Stimulated activated CD4-positive, alpha-beta T cell treated with anti-CD3 and anti-CD28 coated beads, TNF-alpha, amount 100 ng/mL, for 24 hours (primary cell): ENCODE measurements around the gene FAM240A.
"Not testable (repeated sequence)": the region's sequence is repeated elsewhere in the genome, so short reads cannot be mapped to it uniquely, and the experiment has no call there.

Experiments
- DNase-seq, 3 experiments: peaks; one replicate each; pipeline ENCODE4 v3.0.0-alpha.2; 2020; ENCODE audit warnings: low read depth in 3 of 3

FAM240A gene

DNA sequence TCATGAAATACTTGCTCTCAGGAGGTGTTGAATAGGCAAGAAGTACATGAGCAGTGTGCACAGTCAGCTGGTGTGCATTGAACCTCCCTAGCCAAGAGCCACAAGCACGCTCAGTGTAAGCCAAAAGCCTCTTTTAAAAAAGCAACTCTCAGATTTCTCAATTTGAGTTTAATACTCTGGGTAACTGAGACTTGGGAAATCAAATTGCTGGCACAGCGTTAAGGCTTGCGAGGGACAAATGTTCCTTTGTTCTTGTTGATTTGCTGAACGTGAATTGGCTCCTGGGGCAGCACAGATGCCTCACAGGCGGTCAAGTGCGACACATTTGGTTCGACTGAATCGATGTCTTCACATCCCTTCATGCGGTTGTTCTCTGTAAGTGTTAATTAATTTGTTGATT lies at the start of gene FAM240A:
FAM240A (plus strand) TSS at position 202 of the 400 bp plus-strand sequence; CDS start at position 361, 159 bp downstream.
- DNase-seq = no peak

DNA sequence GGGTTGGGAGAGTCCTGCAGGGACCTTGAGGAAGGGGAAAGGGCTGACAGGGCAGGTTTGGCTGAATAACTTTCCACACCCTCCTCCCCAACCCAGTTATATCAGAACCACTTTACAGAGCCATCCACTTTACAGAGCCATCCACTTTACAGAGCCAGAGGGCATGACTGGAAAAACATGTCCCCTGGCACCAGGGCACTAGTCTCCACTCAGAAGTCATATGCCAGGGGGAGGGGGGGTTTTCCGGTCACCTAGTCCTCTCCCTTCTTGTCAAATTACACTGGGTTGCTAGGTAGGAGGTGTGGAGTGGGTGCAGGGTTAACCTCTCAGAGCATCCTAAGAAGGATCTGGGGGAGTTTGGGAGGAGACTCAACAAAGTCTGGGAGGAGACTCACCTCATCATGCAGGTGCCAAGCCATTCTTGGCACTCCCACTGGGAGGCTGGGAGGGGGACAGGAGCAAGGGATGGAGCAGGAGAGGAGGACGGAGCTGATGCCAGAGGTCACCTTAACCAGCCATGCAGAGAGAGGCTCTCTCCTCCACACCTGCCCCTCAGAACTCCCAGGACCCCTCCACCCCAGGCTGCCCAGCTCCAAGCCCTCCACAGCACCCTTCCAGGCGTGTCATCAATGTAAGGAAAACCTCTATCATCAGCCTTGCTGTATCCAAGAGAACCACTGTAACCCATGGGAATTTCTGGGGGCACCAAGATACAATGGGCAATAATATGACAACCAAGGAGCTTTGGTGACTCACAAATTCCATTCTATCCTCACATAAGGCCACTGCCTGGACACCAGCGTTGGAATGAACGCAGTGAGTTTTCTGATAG lies 47.9 kb upstream of the FAM240A start:
- DNase-seq = no peak

DNA sequence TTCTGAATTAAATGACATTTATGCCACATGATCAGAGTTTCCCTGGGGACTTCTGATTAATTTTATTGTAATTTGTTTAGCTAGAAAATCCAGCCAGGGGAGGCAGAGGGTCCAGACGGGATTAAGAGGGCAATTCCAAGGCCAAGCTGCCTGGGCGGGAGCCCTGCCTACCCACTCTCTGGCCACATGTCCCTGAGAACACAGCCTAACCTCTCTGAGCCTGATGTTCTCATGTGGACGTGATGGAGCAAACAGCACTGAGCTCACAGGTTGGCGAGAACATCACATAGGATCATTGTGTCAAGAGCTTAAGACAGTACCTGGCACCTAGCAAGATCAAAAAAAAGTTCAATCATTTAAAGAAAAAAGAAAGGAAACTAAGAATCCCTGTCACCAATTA lies 47.2 kb upstream of the FAM240A start:
- no peak for DNase-seq

DNA sequence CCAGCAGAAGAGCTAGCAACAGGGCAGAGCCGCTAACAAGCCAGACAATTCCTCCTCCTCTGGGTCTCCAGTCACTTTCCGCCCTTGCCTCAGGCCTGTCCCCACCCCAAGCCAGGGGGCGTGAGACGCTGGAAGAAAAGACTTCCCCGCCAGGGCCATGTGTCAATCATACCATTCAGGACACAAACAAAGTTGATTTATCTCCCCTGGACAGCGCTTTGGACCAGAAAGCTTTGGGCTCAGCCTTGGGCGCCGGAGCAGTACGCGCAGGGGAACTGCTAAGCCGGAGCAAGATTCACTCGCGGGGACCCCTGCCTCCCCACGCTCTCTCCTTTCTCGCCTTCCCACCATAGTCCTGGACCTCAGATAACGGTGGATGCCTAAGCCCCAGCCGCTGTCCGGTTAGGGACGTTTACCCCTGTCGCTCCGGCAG lies 46.7 kb upstream of the FAM240A start:
- no peak for DNase-seq

DNA sequence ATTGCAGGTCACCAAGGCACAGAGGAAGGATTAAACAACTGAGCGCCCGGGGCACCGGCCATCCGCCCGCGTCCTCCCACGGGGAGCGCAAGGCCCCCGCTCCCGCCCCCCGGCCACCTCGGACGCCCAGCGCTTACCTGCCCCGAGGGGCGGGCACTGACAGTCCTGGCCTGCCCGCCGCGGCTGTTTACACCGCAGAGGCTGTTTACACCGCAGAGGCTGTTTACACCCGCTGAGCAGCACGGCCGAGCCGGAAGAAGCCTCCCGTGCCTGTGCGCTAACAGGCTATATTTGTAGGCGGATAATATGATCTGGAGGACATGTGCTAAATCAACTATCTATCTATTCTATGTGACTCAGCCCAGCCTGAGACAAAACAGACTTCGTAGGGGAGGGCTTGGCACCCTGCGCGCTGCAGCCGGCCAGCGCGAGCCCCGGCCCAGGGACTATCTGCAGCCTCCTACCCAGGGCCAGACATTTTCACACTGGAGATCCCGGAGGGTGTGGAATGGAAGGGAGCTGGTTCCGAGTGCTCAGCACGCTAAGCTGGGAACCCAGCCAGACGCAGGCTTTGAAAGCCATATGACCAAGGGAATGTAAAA lies 46.2 kb upstream of the FAM240A start, which contains the start of gene LRRC2:
LRRC2 (minus strand) TSS at position 263 of the 602 bp plus-strand sequence. CDS start 14,711 bp downstream, outside the sequence.
- DNase-seq = no peak

DNA sequence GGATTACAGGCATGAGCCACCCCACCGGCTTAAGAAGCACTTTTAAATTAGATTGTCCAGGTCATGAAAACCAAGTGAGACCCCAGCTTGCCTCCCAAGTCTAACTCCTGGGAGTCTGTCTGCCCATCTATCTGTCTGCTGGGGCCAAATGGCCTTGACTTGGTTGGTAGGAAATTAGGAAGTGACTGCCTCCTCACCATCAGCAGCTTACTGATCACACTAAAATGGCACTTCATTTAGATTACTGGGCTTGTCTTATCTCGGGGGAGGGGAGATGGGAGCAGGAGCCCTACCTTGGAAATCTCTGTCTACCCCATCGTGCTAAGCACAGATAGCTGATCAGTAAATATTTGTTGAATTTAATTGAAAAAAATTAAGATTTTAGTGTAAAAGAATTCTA lies 40.6 kb upstream of the FAM240A start:
- DNase-seq = no peak

DNA sequence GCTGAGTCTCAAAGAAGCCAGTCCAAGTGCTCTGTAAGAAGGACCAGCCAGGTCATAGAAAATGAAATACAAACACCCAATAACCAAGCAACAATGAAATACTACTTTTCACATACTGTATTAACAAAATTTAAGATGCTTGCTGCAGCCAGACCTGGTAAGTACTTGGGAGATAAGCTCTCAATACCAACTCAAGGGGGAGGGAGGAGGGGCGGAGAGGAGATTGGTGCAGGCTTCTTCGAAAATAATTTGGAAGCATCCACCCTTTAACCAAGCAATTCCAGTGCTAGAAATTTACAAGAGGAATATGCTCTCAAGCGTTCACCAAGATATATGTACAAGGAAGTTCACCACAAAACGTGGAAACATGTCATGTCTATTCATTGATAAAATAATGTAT lies 38.6 kb upstream of the FAM240A start:
- DNase-seq = no peak

DNA sequence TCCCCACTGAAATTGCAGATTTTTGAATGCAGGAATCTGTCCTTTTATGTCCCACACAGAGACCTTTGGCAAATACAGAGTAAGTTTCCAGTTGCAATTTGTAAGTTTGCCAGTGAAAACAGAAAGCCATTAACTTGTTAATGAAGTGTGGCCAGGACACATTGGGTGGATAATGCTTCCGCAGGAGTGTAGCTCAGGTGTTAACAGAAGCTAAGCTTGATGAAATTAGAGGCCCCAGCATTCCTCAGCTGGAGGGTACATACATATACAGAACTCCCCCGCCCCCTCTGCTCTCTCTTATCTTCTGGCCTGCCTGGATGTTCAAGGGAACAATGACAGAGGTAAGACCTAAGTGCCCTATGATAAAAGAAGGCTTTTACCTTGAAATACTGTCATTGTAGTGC lies 38.1 kb upstream of the FAM240A start:
- DNase-seq = no peak

DNA sequence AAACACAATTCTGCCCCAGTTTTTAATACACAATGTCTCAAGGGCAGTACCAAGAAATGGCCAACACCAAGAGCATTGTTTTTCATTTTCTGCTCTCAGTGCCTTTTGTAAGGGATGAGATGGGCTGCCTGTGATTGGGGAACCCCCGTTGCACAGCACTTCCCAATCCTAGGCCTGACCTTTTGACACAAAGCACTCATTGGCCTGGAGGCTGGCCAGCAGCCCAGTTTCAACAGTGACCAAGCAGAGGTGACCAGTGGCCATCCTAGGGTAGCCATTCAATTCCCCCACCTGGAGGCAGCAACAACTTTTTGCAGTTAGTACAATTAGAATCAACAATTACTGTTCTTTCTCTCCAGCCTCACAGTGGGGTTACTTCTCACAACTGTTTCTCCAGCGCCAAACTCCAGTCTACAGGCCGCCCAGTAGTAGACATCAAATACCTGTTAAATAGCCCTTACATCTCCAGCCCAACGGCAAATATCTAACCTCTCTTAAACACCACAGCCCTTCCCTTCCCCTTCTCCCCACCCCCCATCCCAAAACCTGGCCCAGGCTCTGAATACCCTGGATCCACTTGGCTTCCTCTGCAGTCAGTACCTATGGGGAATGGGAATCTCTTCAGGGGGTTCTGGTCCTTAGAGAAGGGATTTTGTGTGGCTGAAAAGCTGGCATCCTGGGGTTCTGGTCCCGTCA lies 37.3 kb upstream of the FAM240A start:
- no peak for DNase-seq

DNA sequence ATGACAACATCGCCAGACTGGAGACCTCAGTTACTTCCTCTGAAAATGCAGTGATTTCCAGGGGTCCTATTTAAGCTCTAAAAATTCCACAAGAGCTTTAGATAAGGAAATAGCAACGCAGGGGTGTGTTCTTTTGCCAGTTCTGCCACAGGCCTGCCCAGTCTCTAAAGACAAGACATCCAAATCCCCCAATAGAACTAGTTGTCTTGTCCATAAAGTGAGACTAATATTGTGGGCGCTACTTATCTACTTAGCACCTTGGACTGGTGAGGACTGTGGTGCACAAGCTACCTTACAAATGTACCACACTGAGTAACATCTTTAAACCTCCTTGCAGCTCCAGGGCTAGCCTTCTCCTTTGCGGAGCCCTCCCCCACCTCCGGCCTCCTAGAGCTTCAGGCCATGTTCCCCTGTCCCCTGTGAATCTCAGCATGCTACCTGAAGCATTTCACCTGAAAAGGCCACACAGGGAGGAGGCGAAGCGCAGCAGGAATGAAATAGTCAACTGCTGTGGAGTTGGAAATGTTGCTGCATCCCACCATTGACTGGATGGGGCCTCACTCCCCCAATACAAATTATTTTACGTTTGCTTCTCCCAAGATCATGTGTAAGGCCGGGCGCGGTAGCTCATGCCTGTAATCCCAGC lies 36.6 kb upstream of the FAM240A start:
- DNase-seq = no peak

DNA sequence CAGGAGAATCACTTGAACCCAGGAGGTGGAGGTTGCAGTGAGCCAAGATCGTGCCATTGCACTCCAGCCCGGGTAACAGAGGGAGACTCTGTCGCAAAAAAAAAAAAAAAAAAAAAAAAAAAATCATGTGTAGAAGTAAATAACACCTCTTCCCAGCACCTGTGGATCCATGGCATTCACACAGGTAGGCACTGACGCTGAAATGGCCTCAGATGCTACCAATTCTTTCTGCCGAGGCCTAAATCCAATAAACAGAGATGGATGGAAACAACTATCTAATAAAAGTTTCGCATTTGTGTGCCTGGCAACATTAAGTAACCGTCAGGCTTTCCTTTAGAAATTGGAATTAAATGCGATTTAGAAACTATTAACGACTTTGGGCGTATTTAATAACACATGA lies 35.9 kb upstream of the FAM240A start:
- no peak for DNase-seq

DNA sequence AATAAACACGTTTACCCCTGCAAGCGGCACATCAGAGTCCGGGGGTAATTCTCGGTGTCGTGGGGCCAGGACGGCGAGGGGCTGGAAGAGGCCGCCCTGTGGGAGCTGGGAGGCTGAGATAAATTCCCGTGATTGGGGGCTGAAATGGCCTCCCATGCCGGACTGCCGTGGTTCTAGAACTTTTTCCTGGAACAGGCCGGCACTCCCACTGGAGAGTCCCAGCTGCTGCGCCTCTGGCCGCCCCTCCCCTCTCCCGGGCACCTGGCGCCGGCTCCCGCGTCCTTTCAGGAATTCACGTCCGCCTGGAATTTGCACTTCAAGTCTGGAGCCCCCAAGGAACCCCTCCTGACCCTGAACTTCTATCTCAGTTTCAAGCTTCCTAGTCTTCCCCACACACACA lies 35.4 kb upstream of the FAM240A start:
- no peak for DNase-seq

DNA sequence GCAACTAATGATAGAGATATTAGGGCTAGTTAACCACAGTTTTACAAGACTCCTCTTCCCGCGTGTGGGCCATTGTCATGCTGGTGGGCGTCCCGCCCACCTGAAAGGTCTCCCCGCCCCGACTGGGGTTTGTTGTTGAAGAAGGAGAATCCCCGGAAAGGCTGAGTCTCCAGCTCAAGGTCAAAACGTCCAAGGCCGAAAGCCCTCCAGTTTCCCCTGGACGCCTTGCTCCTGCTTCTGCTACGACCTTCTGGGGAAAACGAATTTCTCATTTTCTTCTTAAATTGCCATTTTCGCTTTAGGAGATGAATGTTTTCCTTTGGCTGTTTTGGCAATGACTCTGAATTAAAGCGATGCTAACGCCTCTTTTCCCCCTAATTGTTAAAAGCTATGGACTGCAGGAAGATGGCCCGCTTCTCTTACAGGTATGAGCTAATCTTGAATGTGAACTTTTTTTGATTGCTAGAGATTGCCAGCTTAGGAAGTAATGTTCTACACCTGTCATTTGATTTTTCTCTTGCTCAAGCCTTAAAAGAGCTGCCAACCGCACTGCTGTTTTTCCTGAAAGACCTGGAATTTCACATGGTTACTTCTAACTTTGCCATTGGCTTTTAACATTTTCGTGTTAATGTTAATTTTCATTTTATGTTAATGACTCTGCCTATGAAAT lies 34.6 kb upstream of the FAM240A start:
- not testable (repeated sequence) for DNase-seq

DNA sequence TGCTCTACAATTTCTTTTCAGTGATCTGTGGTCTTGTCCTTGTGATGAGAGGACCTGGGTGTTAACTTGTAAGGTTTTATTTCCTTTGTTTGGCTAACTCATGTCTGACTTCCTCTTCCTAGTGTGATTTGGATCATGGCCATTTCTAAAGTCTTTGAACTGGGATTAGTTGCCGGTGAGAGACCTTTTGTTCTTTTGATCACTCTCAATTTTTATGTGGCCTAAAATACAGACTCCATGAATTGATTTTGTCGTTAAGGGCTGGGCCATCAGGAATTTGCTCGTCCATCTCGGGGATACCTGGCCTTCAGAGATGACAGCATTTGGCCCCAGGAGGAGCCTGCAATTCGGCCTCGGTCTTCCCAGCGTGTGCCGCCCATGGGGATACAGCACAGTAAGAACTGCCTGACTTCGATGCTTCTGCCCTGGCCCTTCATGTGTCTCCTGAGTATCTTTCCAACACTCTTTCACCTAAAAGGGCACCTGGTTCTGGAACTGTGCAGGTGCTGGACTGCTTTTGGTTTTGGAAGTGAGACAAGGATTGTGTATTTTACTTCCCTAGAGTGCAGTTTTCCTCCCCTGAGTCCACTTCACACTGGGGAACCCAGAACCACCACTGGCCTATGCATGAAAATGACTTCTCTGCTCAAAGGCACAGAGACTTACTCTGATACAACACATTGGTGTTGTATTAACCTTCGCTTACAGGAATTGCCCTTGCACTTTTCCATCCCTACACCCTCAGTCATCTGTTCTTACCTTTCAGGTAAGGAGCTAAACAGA lies 33.2 kb upstream of the FAM240A start:
- no peak for DNase-seq

DNA sequence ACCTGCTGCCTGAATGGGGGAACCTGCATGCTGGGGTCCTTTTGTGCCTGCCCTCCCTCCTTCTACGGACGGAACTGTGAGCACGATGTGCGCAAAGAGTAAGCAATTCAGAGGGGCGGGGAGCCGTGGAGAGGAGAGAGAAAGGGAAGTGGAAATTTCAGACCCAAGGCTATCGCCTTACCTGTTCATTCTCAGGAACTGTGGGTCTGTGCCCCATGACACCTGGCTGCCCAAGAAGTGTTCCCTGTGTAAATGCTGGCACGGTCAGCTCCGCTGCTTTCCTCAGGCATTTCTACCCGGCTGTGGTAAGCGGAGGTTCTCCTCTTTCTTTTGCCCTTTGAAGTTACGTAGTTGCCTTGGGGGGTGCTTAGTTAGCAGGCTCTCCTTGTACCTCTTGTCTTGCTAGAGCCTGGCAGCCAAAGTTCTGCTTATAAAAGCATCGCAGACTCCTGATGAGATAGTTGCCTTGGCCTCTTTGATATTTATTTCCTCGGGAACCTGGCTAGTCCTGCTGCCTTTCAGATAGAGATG lies 32.5 kb upstream of the FAM240A start:
- no peak for DNase-seq

DNA sequence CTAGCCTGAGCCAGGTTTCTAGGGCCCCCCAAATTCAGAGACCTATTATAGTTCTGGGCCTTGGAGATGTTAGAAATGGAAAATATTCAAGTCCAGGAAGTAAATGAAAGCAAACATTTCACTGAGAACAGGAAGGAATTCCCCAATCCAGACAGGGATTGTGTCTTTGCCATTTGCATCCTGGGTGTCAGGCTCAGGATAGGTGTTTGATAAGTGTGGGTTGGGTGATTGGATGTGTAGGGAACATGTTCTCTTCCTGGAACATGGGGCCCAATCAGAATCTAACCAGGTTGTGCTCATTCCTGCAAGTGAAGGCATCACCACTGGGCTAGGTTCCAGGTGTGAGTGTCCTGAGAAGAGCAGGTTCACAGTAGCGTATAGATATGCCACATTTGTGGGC lies 31.6 kb upstream of the FAM240A start:
- DNase-seq = no peak

DNA sequence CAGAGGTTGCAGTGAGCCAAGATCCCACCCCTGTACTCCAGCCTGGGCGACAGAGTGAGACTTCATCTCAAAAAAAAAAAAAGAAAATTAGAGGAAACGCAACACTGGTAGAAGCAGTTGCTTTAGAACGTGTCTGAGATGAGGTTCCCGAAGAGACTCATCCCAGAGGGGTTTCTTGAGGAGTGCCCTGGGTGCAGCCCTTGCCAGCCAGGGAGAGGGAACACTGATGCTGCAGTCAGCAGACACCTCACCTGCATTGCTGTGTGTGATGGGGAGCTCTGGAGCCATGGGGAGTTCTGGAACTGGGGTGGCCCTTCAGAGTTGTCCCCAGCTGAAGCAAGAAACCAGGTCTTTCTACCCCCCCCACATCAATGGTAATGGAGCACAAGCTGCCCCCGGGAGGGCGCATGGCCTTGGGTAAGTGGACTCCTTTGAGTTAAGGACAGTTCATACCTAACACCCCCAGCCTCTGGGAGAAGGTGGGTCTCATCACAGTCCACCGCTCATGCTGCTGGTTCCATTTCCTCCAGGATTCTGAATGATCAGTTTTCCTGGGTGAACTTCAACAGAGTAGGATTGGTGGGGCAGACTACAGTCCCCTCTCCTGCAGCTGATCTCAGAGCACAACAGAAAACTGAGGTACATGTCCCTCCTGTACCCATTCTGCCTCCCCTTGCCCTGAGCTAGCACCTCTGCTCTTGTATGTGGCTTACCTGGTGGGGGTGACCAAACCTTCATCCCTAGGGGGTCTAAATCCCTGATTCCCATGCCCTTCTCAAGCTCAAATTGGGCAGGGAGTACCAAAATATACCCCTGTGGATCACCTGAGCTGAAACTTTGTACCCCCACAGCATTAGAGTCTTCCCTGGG lies 27.5 kb upstream of the FAM240A start:
- no peak for DNase-seq

DNA sequence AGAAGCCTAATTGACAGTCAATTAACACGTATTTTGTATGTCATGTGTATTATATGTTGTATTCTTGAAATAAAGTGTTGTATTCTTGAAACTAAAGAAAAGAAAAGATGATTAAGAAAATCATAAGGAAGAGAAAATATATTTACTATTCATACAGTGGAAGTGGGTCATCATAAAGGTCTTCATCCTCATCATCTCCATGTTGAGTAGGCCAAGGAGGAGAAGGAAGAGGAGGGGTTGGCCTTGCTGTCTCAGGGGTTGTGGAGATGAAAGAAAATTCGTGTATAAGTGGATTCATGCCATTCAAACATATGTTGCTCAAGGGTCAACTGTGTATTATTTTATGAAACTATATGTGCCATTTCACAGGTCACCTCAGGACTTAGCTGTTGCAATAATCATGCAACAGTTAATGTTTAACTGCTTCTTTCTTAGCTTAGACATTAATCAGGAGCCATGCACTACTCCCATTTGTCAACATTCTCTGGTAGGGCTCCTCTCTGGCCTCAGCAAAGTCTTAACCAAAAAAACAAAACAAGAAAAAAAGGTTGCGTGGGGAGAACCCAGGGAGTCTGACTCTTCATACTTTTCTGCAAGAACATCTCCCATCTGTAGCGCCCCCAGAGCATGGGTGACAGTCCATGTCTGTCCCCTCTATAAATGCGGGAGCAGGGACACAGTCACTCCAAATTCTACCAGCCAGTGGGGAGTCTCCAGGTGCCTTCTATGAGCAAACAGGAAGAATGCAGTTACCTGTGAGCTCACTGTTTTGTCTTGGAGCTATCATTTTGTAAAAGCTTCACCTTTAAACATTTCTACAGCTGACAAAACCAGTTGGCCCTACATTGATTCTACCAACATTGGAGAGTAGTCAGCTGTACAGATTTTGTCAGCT lies 26.3 kb upstream of the FAM240A start:
- no peak for DNase-seq
